Superior temporal gyrus (tissue), 1 donor: Measurements from ENCODE around the gene FOXD4L5.
"Not testable (repeated sequence)": the region's sequence is repeated elsewhere in the genome, so short reads cannot be mapped to it uniquely, and the experiment has no call there.

ENCODE experiments used
- DNase-seq: peaks from one replicate; pipeline ENCODE4 v3.0.0-alpha.2; 2016; ENCODE audit errors: extremely low spot score

FOXD4L5 gene

DNA sequence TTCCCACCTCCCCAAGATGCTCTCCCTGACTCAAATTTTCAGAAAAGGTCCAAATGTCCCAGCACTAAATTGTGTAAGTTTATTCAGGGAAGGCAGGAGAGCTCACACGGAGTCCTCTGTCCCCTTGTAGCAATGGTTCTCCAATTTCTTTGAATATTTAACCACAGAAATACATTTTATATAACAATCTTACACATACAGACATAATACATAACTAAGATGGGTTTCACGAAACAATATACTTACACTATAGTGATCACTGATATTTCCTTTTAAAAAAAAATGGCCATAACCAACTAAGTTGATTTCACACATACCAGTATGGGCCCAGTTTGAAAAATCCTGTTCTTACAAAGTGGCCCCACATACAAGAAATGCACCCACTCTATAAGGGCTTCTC, at the start of gene FOXD4L5:
Gene FOXD4L5, minus strand, starts transcription at position 101 of the 400 bp plus-strand sequence. CDS start 832 bp downstream, outside the sequence.
- not testable (repeated sequence) for DNase-seq

GRCh38 chr9:65283943-65284342, 1.1 kb downstream of the FOXD4L5 start:
- not testable (repeated sequence) for DNase-seq

DNA sequence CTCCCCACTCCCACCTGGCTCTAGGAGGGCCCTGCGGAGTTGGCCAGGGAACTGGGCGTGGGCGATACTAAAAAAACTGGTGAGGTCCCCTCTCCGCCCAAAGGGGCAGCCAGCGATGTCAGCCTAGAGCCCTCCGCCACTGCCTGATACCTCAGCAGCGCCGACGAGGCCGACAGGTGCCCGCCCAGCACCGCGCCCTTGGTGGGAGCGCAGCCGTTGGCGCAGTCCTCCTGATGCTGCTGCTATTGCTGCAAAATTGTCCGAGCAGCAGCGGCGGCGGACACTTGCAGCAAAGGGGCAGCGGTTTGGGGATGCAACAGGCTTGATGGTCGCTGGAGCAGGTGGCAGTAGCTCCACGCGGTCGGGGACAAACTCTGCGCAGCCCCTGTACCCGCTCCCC, 2.0 kb downstream of the FOXD4L5 start:
- DNase-seq, result not testable (repeated sequence)
